Testis (tissue), 3 donors: ENCODE data around the gene FHAD1. TPM values are rescaled to one million over a fixed set of nuclear protein-coding genes. Genes with fewer than 3 reads are reported as not detected.

Experiments
- DNase-seq: peaks from one replicate; pipeline ENCODE4 v3.0.0-alpha.2; 2019
- H3K27ac ChIP-seq, 2 donors: fragments of 200-600 bp; sonication (generic); one replicate each; pipeline ENCODE4 v1.5.1; 2019
- H3K27me3 ChIP-seq: fragments of 200-600 bp; sonication (generic); one replicate; pipeline ENCODE4 v1.5.1; 2019
- H3K36me3 ChIP-seq: fragments of 200-600 bp; sonication (generic); one replicate; pipeline ENCODE4 v1.5.1; 2017; ENCODE audit warnings: low read depth; ENCODE audit errors: missing control alignments
- H3K4me1 ChIP-seq: fragments of 200-600 bp; sonication (generic); one replicate; pipeline ENCODE4 v1.5.1; 2019
- H3K4me3 ChIP-seq, 2 donors: fragments of 200-600 bp; sonication (generic); one replicate each; pipeline ENCODE4 v1.5.1; 2017 to 2019
- H3K9me3 ChIP-seq: fragments of 200-600 bp; sonication (generic); one replicate; pipeline ENCODE4 v1.5.1; 2017
- CTCF ChIP-seq, 3 experiments: fragments of 450-650 bp in 2 of 3; fragments of 200-600 bp in 1 of 3; sonication (generic) in 1 of 3; IDR thresholded peaks; one replicate each; pipeline ENCODE4 v1.5.1; 2016 to 2019; ENCODE audit warnings: antibody characterized with exemption in 3 of 3, mild to moderate bottlenecking in 2 of 3, moderate library complexity in 1 of 3
- POLR2A ChIP-seq: fragments of 450-650 bp; IDR thresholded peaks from one replicate; pipeline ENCODE4 v1.6.1; 2017; ENCODE audit warnings: antibody characterized with exemption, mild to moderate bottlenecking, moderate library complexity
- WGBS, 2 donors: methylation state at CpG; one replicate each; pipeline ENCODE4 v1.1.5; 2018; 5-methylcytosine and 5-hydroxymethylcytosine counted together
- intact Hi-C: fragments of 100-400 bp; cut with DNase I; formaldehyde crosslinking; loops from one replicate; pipeline ENCODE4 v1.15.1; 2023; ENCODE audit warnings: low total_unique reads
- polyA plus RNA-seq: library from polyadenylated mRNA; stranded (reverse); fragments of 350-450 nt; fragmentation: Illumina TruSeq; extraction: RNeasy Lipid Tissue Mini Kit (QIAGEN cat#74804); gene quantifications from one replicate; pipeline ENCODE4 v1.2.3, GENCODE V29; 2014; ENCODE audit warnings: low read depth, low replicate concordance; ENCODE audit not compliant: insufficient read depth
- total RNA-seq, 2 donors: library from RNA; depleted of rRNA; stranded (reverse); fragments of >200 nt; gene quantifications; one replicate each; pipeline ENCODE4 v1.2.3, GENCODE V29; 2016

FHAD1 gene
- total and polyA plus RNA-seq, 3 donors from 2014 or later, result 22.0 to 73.3 (median 59.0) TPM

GRCh38 chr1:15207031-15207828 is 39.8 kb upstream of the FHAD1 start:
- H3K9me3 ChIP-seq, result no peaks in the 10 kb centered on the region
- H3K27ac ChIP-seq, result no peak overlapping the region
- no peaks in the 10 kb centered on the region for H3K27me3 ChIP-seq
- no peak for TF ChIP-seq POLR2A
- TF ChIP-seq CTCF (IDR thresholded peaks at IDR 0.05), result no peak
- H3K4me3 ChIP-seq, result no peak overlapping the region
- 75 to 79% methylated on average over 18 to 25 of the region's 25 CpGs for WGBS, 2 donors
- H3K4me1 ChIP-seq, result peaks cover 33% of the 10 kb centered on the region
- intact Hi-C loops, result no loop called here
- no peaks in the 10 kb centered on the region for H3K36me3 ChIP-seq
- no peak for DNase-seq

GRCh38 chr1:15207829-15208429 is 39.1 kb upstream of the FHAD1 start:
- H3K4me3 ChIP-seq, result no peak overlapping the region
- TF ChIP-seq POLR2A, result no peak
- TF ChIP-seq CTCF (IDR thresholded peaks at IDR 0.05), result no peak
- peaks cover 40% of the 10 kb centered on the region for H3K4me1 ChIP-seq
- no peak for DNase-seq
- H3K36me3 ChIP-seq, result no peaks in the 10 kb centered on the region
- H3K9me3 ChIP-seq, result no peaks in the 10 kb centered on the region
- WGBS, 2 donors, result 87 to 91% methylated on average over 6 of the region's 6 CpGs
- intact Hi-C loops, result no loop called here
- H3K27ac ChIP-seq, result no peak overlapping the region
- no peaks in the 10 kb centered on the region for H3K27me3 ChIP-seq

- no peak overlapping the region for H3K4me3 ChIP-seq
- H3K4me1 ChIP-seq, result peaks cover 65% of the 10 kb centered on the region
- WGBS, 2 donors, result 59 to 77% methylated on average over 7 of the region's 7 CpGs
- H3K27me3 ChIP-seq, result no peaks in the 10 kb centered on the region
- peak overlapping the region; percentile 42 to 52 for H3K27ac ChIP-seq
- H3K36me3 ChIP-seq, result no peaks in the 10 kb centered on the region
- intact Hi-C loops, result no loop called here
- TF ChIP-seq CTCF (IDR thresholded peaks at IDR 0.05) (no peak), POLR2A (no peak)
- no peak for DNase-seq
- no peaks in the 10 kb centered on the region for H3K9me3 ChIP-seq
Measured at GRCh38 chr1:15210651-15211375, 36.2 kb upstream of the FHAD1 start.

- 87 to 96% methylated on average over 3 of the region's 3 CpGs for WGBS, 2 donors
- TF ChIP-seq CTCF (IDR thresholded peaks at IDR 0.05), result no peak
- TF ChIP-seq POLR2A, result no peak
- peaks cover 62% of the 10 kb centered on the region for H3K4me1 ChIP-seq
- no peaks in the 10 kb centered on the region for H3K9me3 ChIP-seq
- no peak for DNase-seq
- intact Hi-C loops, result no loop called here
- no peak overlapping the region for H3K4me3 ChIP-seq
- H3K36me3 ChIP-seq, result no peaks in the 10 kb centered on the region
- H3K27me3 ChIP-seq, result no peaks in the 10 kb centered on the region
- peak overlapping the region; percentile 21 to 42 for H3K27ac ChIP-seq
Measured at GRCh38 chr1:15211424-15211823, 35.6 kb upstream of the FHAD1 start.
